HG03045 (cell line): Measurements from ENCODE around the gene SH3TC1.
A peak's percentile ranks its signal among the peaks of the same experiment; 100 is the strongest.

Source experiments
- ATAC-seq: cut with Tn5 transposase; IDR thresholded peaks from one replicate; pipeline ENCODE4 v1.9.1; 2021; ENCODE audit warnings: mild to moderate bottlenecking, moderate library complexity; ENCODE audit not compliant: unreplicated experiment

SH3TC1 gene

GRCh38 chr4:8163436-8164193 lies 35.5 kb upstream of the SH3TC1 start:
- ATAC-seq, result no peak

- no peak for ATAC-seq
Measured at GRCh38 chr4:8164194-8164565, 34.9 kb upstream of the SH3TC1 start.

GRCh38 chr4:8164687-8165086 lies 34.4 kb upstream of the SH3TC1 start:
- no peak for ATAC-seq

- ATAC-seq, result no peak
Measured at GRCh38 chr4:8165374-8165896, 33.7 kb upstream of the SH3TC1 start.

GRCh38 chr4:8167291-8167690 lies 31.8 kb upstream of the SH3TC1 start:
- ATAC-seq, result no peak

GRCh38 chr4:8167815-8168214 lies 31.3 kb upstream of the SH3TC1 start:
- no peak for ATAC-seq

- no peak for ATAC-seq
Measured at GRCh38 chr4:8168232-8168631, 30.9 kb upstream of the SH3TC1 start.

- no peak for ATAC-seq
Measured at GRCh38 chr4:8168832-8169598, 30.1 kb upstream of the SH3TC1 start.

GRCh38 chr4:8169763-8170162 lies 29.3 kb upstream of the SH3TC1 start:
- no peak for ATAC-seq

GRCh38 chr4:8170341-8170740 lies 28.7 kb upstream of the SH3TC1 start:
- ATAC-seq, result no peak

- no peak for ATAC-seq
Measured at GRCh38 chr4:8171266-8171665, 27.8 kb upstream of the SH3TC1 start.

GRCh38 chr4:8171984-8172924 lies 26.8 kb upstream of the SH3TC1 start:
- peak; percentile 86 for ATAC-seq

GRCh38 chr4:8173492-8174242 lies 25.4 kb upstream of the SH3TC1 start:
- no peak for ATAC-seq

GRCh38 chr4:8174970-8175369 lies 24.1 kb upstream of the SH3TC1 start:
- no peak for ATAC-seq

- no peak for ATAC-seq
Measured at GRCh38 chr4:8175686-8176085, 23.4 kb upstream of the SH3TC1 start.

GRCh38 chr4:8176547-8177399 lies 22.3 kb upstream of the SH3TC1 start:
- ATAC-seq, result no peak

GRCh38 chr4:8177552-8177951 lies 21.5 kb upstream of the SH3TC1 start:
- ATAC-seq, result no peak

GRCh38 chr4:8177956-8178355 lies 21.1 kb upstream of the SH3TC1 start:
- no peak for ATAC-seq

GRCh38 chr4:8179074-8179473 lies 20.0 kb upstream of the SH3TC1 start:
- no peak for ATAC-seq
